ENCODE results near the gene SPDYE16.
"Not testable (repeated sequence)": the region's sequence is repeated elsewhere in the genome, so short reads cannot be mapped to it uniquely, and the experiment has no call there.

SPDYE16 gene

GRCh38 chr7:76503244-76503643 is 39.9 kb downstream of the SPDYE16 start:
- not testable (repeated sequence) for DNase-seq

- DNase-seq, result not testable (repeated sequence)
These were observed 40.3 kb downstream of the SPDYE16 start for GRCh38 chr7:76502836-76503235.

- DNase-seq, result not testable (repeated sequence)
These were observed 40.9 kb downstream of the SPDYE16 start for GRCh38 chr7:76502224-76502623.

- DNase-seq, result not testable (repeated sequence)
These were observed 43.2 kb downstream of the SPDYE16 start for GRCh38 chr7:76499924-76500241.

- DNase-seq, result not testable (repeated sequence)
These were observed 43.7 kb downstream of the SPDYE16 start for GRCh38 chr7:76499201-76499923.

GRCh38 chr7:76498583-76499200 is 44.4 kb downstream of the SPDYE16 start:
- not testable (repeated sequence) for DNase-seq

GRCh38 chr7:76497918-76498582 is 45.0 kb downstream of the SPDYE16 start:
- DNase-seq, result not testable (repeated sequence)

- DNase-seq, result not testable (repeated sequence)
These were observed 47.4 kb downstream of the SPDYE16 start for GRCh38 chr7:76495717-76496116.

- not testable (repeated sequence) for DNase-seq
These were observed 51.0 kb downstream of the SPDYE16 start for GRCh38 chr7:76492139-76492538.

- DNase-seq, result not testable (repeated sequence)
These were observed 55.1 kb downstream of the SPDYE16 start for GRCh38 chr7:76487969-76488368.

- DNase-seq, result not testable (repeated sequence)
These were observed 56.5 kb downstream of the SPDYE16 start for GRCh38 chr7:76486618-76487017.

GRCh38 chr7:76485822-76486610 is 57.1 kb downstream of the SPDYE16 start:
- not testable (repeated sequence) for DNase-seq

- DNase-seq, result not testable (repeated sequence)
These were observed 58.6 kb downstream of the SPDYE16 start for GRCh38 chr7:76484456-76484855.

- DNase-seq, result not testable (repeated sequence)
These were observed 60.0 kb downstream of the SPDYE16 start for GRCh38 chr7:76483081-76483480.

- not testable (repeated sequence) for DNase-seq
These were observed 60.4 kb downstream of the SPDYE16 start for GRCh38 chr7:76482660-76483059.

Data from retina (tissue), 1 donor.